ENCODE data around the gene PPP1R10. TPM values are rescaled to one million over a fixed set of nuclear protein-coding genes. Genes with fewer than 3 reads are reported as not detected.
A peak's percentile ranks its signal among the peaks of the same experiment; 100 is the strongest.

The PPP1R10 gene
- total and polyA plus RNA-seq, 2 of the 13 experiments (the other 11 are each of a cell fraction or from before 2014, with no cell fraction given) = 26.3 to 38.4 TPM

- TF ChIP-seq ZGPAT (CRISPR knock-in tag; IDR thresholded peaks at IDR 0.05) (peak; percentile 95), PHF5A (CRISPR knock-in tag; IDR thresholded peaks at IDR 0.05; ENCODE audit: low read depth, unreplicated experiment) (peak; percentile 99), SMAD3 (CRISPR knock-in tag; IDR thresholded peaks at IDR 0.05) (0 out of 2 replicates have a peak, but pooled peaks have one; percentile 62), HIVEP1 (CRISPR knock-in tag; IDR thresholded peaks at IDR 0.05) (peak; percentile 68), PBX2 (CRISPR knock-in tag; IDR thresholded peaks at IDR 0.05) (peak; percentile 56; the same call in 1 of the 2 replicates), CBFB (CRISPR knock-in tag; IDR thresholded peaks at IDR 0.05) (0 out of 2 replicates have a peak, but pooled peaks have one; percentile 36), ZNF10 (CRISPR knock-in tag; IDR thresholded peaks at IDR 0.05; ENCODE audit: borderline replicate concordance, low read depth) (no peak), KAT7 (CRISPR knock-in tag; IDR thresholded peaks at IDR 0.05; ENCODE audit: borderline replicate concordance) (0 out of 2 replicates have a peak, but pooled peaks have one; percentile 33), GABPB1 (CRISPR knock-in tag; IDR thresholded peaks at IDR 0.05) (peak; percentile 58; the same call in 1 of the 2 replicates), MYC (CRISPR knock-in tag; IDR thresholded peaks at IDR 0.05; ENCODE audit: borderline replicate concordance) (peak; percentile 93), SSRP1 (CRISPR knock-in tag; IDR thresholded peaks at IDR 0.05) (peak; percentile 90; the same call in 1 of the 2 replicates), ZNF652 (CRISPR knock-in tag; IDR thresholded peaks at IDR 0.05; ENCODE audit: borderline replicate concordance, low read depth) (0 out of 2 replicates have a peak, but pooled peaks have one; percentile 10), THAP9 (CRISPR knock-in tag; IDR thresholded peaks at IDR 0.05; ENCODE audit: borderline replicate concordance) (peak; percentile 75; the same call in 1 of the 2 replicates), MLX (CRISPR knock-in tag; IDR thresholded peaks at IDR 0.05) (peak; percentile 88), ZNF883 (CRISPR knock-in tag; IDR thresholded peaks at IDR 0.05; ENCODE audit: not compliant biosample characterization) (peak; percentile 78), MNT (IDR thresholded peaks at IDR 0.05) (peak; percentile 93), ZEB1 (IDR thresholded peaks at IDR 0.05; ENCODE audit: insufficient replicate concordance, low read depth) (peak; percentile 81), ZFP90 (CRISPR knock-in tag; IDR thresholded peaks at IDR 0.05; ENCODE audit: borderline replicate concordance) (no peak), ZNF34 (CRISPR knock-in tag; IDR thresholded peaks at IDR 0.05; ENCODE audit: borderline replicate concordance) (no peak), SNAPC5 (CRISPR knock-in tag; IDR thresholded peaks at IDR 0.05; ENCODE audit: borderline replicate concordance) (peak; percentile 72; the same call in 1 of the 2 replicates)
Observed at GRCh38 chr6:30654798-30655742, 38.0 kb upstream of the PPP1R10 start (continued).
